Heart left ventricle (tissue), 16 donors: ENCODE data around the gene DMRTB1. TPM values are rescaled to one million over a fixed set of nuclear protein-coding genes. Genes with fewer than 3 reads are reported as not detected.

Source experiments
- ATAC-seq, 4 donors: fragments of 200-7000 bp; cut with Tn5 transposase; one replicate each; pipeline ENCODE4 v1.9.1; 2020 to 2022; ENCODE audit warnings: moderate library complexity in 4 of 4, mild to moderate bottlenecking in 3 of 4, moderate number of reproducible peaks in 1 of 4
- DNase-seq, 5 donors: peaks; one replicate each; pipeline ENCODE4 v3.0.0-alpha.2; 2020
- H3K27ac ChIP-seq, 12 donors: fragments of 200-600 bp; sonication (generic) in 4 of 12; one replicate each; pipeline versions ENCODE4 v1.5.0 to v1.8.0; 2016 to 2022; ENCODE audit warnings: mild to moderate bottlenecking in 2 of 12
- H3K27me3 ChIP-seq, 9 donors: fragments of 200-600 bp; sonication (generic) in 2 of 9; one replicate each; pipeline versions ENCODE4 v1.5.1 to v1.8.0; 2016 to 2022; ENCODE audit warnings: mild to moderate bottlenecking in 3 of 9
- H3K36me3 ChIP-seq, 9 donors: fragments of 200-600 bp; sonication (generic) in 2 of 9; one replicate each; pipeline versions ENCODE4 v1.5.0 to v1.8.0; 2018 to 2022; ENCODE audit warnings: mild to moderate bottlenecking in 2 of 9
- H3K4me1 ChIP-seq, 12 donors: fragments of 200-600 bp; sonication (generic) in 4 of 12; one replicate each; pipeline versions ENCODE4 v1.5.0 to v1.8.0; 2016 to 2022; ENCODE audit warnings: mild to moderate bottlenecking in 3 of 12
- H3K4me3 ChIP-seq, 12 donors: fragments of 200-600 bp; sonication (generic) in 4 of 12; one replicate each; pipeline versions ENCODE4 v1.5.0 to v1.8.0; 2017 to 2022; ENCODE audit warnings: mild to moderate bottlenecking in 9 of 12, moderate library complexity in 4 of 12
- H3K9me3 ChIP-seq, 12 donors: fragments of 200-600 bp; sonication (generic) in 4 of 12; one replicate each; pipeline versions ENCODE4 v1.5.0 to v1.8.0; 2016 to 2022; ENCODE audit warnings: mild to moderate bottlenecking in 1 of 12
- CTCF ChIP-seq, 12 donors: fragments of 200-600 bp; sonication (generic) in 4 of 12; IDR thresholded peaks; one replicate each; pipeline versions ENCODE4 v1.5.0 to v1.8.0; 2018 to 2022; ENCODE audit warnings: antibody characterized with exemption in 12 of 12, mild to moderate bottlenecking in 5 of 12
- POLR2A ChIP-seq, 2 donors: fragments of 450-650 bp; IDR thresholded peaks; one replicate each; pipeline ENCODE4 v1.6.1; 2017; ENCODE audit warnings: antibody characterized with exemption in 2 of 2, mild to moderate bottlenecking in 2 of 2, moderate library complexity in 2 of 2
- WGBS, 4 donors: extraction: QIAGEN DNeasy Blood & Tissue Kit in 2 of 4; methylation state at CpG; one replicate each; pipeline versions ENCODE4 v1.1.5 to v1.1.7; 2013 to 2018; 5-methylcytosine and 5-hydroxymethylcytosine counted together
- intact Hi-C, 10 donors: fragments of 100-400 bp; cut with DNase I; formaldehyde crosslinking; loops; one replicate each; pipeline versions ENCODE4 v1.11.1 to v1.14.2; 2022
- polyA plus RNA-seq, 2 donors: library from polyadenylated mRNA; stranded (reverse); fragments of 200-250 nt; gene quantifications; one replicate each; pipeline ENCODE4 v1.2.3, GENCODE V29; 2013
- total RNA-seq, 9 donors: library from RNA; depleted of rRNA in 2 of 9; stranded (reverse); fragments of >200 nt in 2 of 9; fragmentation: NEBNext Ultra II Directional in 3 of 9; extraction: Animal tissue kit (Norgen Biotek cat#: 25700) in 3 of 9; gene quantifications; one replicate each; pipeline versions ENCODE4 v1.1.0 to v1.2.4, GENCODE V29; 2016 to 2023
- donor health status: ischemic (EF 13 %, LVEDD 7.1; RV severe dilation, severe dysfunction).
- donor health status: healthy with polysubstance abuse.
- donor health status: DM: no; HTN: yes; CAD: no.
- donor health status: DM: no; HTN: no; CAD: no.
- donor health status: ischemic (EF 25% LVEDD 6.9; RV normal size, moderate dysfunction).
- donor health status: ischemic (EF 25% LVEDD 5.7; RV mildly dilated, moderate dysfunction).
- donor health status: healthy.
- donor health status: DM: yes; HTN: yes; CAD: no.
- donor health status: ischemic (EF 35%, LVEDD 5.7; RV mildly dilated, moderate dysfunction).
- donor health status: nonischemic (EF 11% LVEDD 7.7; RV severe dilation, severe dysfunction).
- donor health status: DM: yes; HTN: yes; CAD: no.
- donor health status: PGD.
- donor health status: ischemic (EF 29% LVEDD 5.4; RV normal size, mild dysfunction).
- donor health status: nonischemic (EF 23%, LVEDD 6.1; RV moderate dilation, normal function).

Gene DMRTB1
- total and polyA plus RNA-seq, 11 donors: not detected

- H3K9me3 ChIP-seq: no peaks in the 10 kb centered on the region
- TF ChIP-seq POLR2A (IDR thresholded peaks at IDR 0.05) (no peak), CTCF (IDR thresholded peaks at IDR 0.05) (no peak)
- H3K4me3 ChIP-seq: no peak overlapping the region
- H3K36me3 ChIP-seq: no peaks in the 10 kb centered on the region
- DNase-seq (no peak), ATAC-seq (peak in 1 of 4 donors; percentile 25)
- peaks cover 0 to 5% (median 0%) of the 10 kb centered on the region in 12 donors for H3K4me1 ChIP-seq
- H3K27me3 ChIP-seq: peaks cover 0 to under 1% (median 0%) of the 10 kb centered on the region in 9 donors
- intact Hi-C loops: no loop called here
- 83 to 87% (median 85%) methylated on average over 23 to 24 of the region's 24 CpGs for WGBS, 4 donors
- H3K27ac ChIP-seq: no peak overlapping the region
These were observed 5.0 kb downstream of the DMRTB1 start for GRCh38 chr1:53463961-53464899.

GRCh38 chr1:53465023-53465957, 6.1 kb downstream of the DMRTB1 start:
- peaks cover 0 to 5% (median under 1%) of the 10 kb centered on the region in 12 donors for H3K4me1 ChIP-seq
- no peaks in the 10 kb centered on the region for H3K9me3 ChIP-seq
- DNase-seq (no peak), ATAC-seq (no peak)
- no peak for TF ChIP-seq CTCF (IDR thresholded peaks at IDR 0.05)
- no peak for TF ChIP-seq POLR2A (IDR thresholded peaks at IDR 0.05)
- intact Hi-C loops: no loop called here
- 46 to 60% (median 52%) methylated on average over 4 of the region's 4 CpGs for WGBS, 4 donors
- no peak overlapping the region for H3K4me3 ChIP-seq
- H3K27me3 ChIP-seq: no peaks in the 10 kb centered on the region
- H3K36me3 ChIP-seq: no peaks in the 10 kb centered on the region
- H3K27ac ChIP-seq: no peak overlapping the region

GRCh38 chr1:53467391-53467790, 8.2 kb downstream of the DMRTB1 start:
- TF ChIP-seq CTCF (IDR thresholded peaks at IDR 0.05): no peak
- no peak for TF ChIP-seq POLR2A (IDR thresholded peaks at IDR 0.05)
- H3K9me3 ChIP-seq: no peaks in the 10 kb centered on the region
- no peak for ATAC-seq
- H3K36me3 ChIP-seq: no peaks in the 10 kb centered on the region
- H3K4me3 ChIP-seq: no peak overlapping the region
- no peaks in the 10 kb centered on the region for H3K27me3 ChIP-seq
- peaks cover 0 to 8% (median 5%) of the 10 kb centered on the region in 12 donors for H3K4me1 ChIP-seq
- H3K27ac ChIP-seq: no peak overlapping the region
- intact Hi-C loops: no loop called here
- DNase-seq: no peak

- Histone ChIP-seq H3K9me3 (no peaks in the 10 kb centered on the region), H3K27me3 (no peaks in the 10 kb centered on the region), H3K4me1 (peaks cover 0 to 8% (median 5%) of the 10 kb centered on the region in 12 donors), H3K27ac (no peak overlapping the region), H3K4me3 (no peak overlapping the region), H3K36me3 (no peaks in the 10 kb centered on the region)
- TF ChIP-seq CTCF (IDR thresholded peaks at IDR 0.05) (no peak), POLR2A (IDR thresholded peaks at IDR 0.05) (no peak)
- no peak for DNase-seq
- intact Hi-C loops: no loop called here
- WGBS, 4 donors: 97 to 100% (median 98%) methylated on average over 2 of the region's 2 CpGs
- no peak for ATAC-seq
These were observed 9.2 kb downstream of the DMRTB1 start for GRCh38 chr1:53468374-53468773.
